Naive B cell (primary cell): ENCODE measurements around the gene PRR5. TPM values are rescaled to one million over a fixed set of nuclear protein-coding genes. Genes with fewer than 3 reads are reported as not detected.

Experiments used
- ATAC-seq, 2 donors: fragments of 150-1000 bp; cut with Tn5 transposase; 2 replicates each; pipeline ENCODE4 v1.10.0; 2021; ENCODE audit warnings: low read depth in 2 of 2, mild to moderate bottlenecking in 2 of 2, moderate library complexity in 2 of 2
- DNase-seq: peaks from one replicate; pipeline ENCODE4 v3.0.0; 2022
- H3K27ac Mint-ChIP-seq, 6 donors: one replicate each; pipeline ENCODE4 v1.8.0; 2020 to 2022; ENCODE audit warnings: mild to moderate bottlenecking in 6 of 6, mixed read lengths in 6 of 6, moderate library complexity in 5 of 6, inconsistent platforms in 2 of 6
- H3K27me3 Mint-ChIP-seq, 3 donors: one replicate each; pipeline ENCODE4 v1.8.0; 2021 to 2022; ENCODE audit warnings: mixed read lengths in 3 of 3, mild to moderate bottlenecking in 1 of 3
- H3K36me3 Mint-ChIP-seq, 2 donors: one replicate each; pipeline ENCODE4 v1.8.0; 2020 to 2022; ENCODE audit warnings: mixed read lengths in 2 of 2, inconsistent platforms in 1 of 2, mild to moderate bottlenecking in 1 of 2
- H3K4me1 Mint-ChIP-seq, 3 donors: one replicate each; pipeline ENCODE4 v1.8.0; 2020 to 2022; ENCODE audit warnings: mixed read lengths in 3 of 3, inconsistent platforms in 1 of 3, mild to moderate bottlenecking in 1 of 3, moderate library complexity in 1 of 3
- H3K4me3 Mint-ChIP-seq, 8 donors: one replicate each; pipeline ENCODE4 v1.8.0; 2020 to 2022; ENCODE audit warnings: mild to moderate bottlenecking in 8 of 8, mixed read lengths in 8 of 8, moderate library complexity in 8 of 8, inconsistent platforms in 2 of 8
- H3K9me3 Mint-ChIP-seq, 7 donors: one replicate each; pipeline ENCODE4 v1.8.0; 2020 to 2022; ENCODE audit warnings: mixed read lengths in 7 of 7, mild to moderate bottlenecking in 5 of 7, inconsistent platforms in 2 of 7, moderate library complexity in 1 of 7
- polyA plus RNA-seq, 6 donors: library from polyadenylated mRNA; unstranded; fragments of 300-500 nt; fragmentation: Illumina TruSeq; gene quantifications; one replicate each; pipeline ENCODE4 v1.2.3, GENCODE V29; 2021; ENCODE audit warnings: low read depth in 6 of 6

The PRR5 gene
- polyA plus RNA-seq, 6 donors from 2014 or later: 5.4 to 10.9 (median 7.6) TPM

DNA sequence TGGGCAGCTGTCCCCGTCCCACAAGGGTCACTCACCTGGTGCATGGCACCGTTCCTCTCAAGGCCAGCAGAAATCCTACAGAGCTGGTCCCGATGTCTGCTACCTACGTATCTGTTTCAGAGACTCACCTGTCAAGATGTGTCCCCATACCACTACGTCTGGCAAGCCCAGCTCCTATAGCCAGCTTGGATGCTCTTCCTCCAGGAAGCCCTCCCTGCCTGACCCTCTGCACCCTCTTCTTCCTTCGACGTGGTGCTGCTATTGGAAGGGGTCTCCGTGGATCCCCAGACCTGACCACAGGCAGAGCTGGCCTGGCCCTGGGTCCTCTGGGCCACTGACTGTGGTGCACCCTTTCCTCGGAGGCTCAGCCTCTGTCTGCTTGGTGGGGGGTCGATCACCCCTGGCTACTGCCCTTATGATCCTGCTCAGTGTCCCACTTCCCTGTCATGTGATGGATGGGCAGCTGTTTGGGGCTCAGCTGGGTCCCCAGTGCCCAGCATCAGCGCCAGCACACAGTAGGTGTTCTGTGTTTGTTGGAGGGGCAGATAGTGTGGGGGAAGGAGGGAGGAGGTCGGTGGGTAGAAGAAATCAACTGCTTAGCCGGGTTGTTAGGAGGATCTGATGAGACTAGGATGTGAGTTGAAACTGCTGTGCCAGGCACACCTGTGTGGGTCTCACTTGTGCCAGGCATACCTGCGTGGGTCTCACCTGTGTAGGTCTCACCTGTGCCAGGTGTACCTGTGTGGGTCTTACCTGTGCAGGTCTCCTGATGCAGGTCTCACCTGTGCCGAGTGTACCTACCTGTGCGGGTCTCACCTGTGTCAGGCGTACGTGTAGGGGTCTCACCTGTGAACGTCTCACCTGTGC lies 28.7 kb downstream of the PRR5 start:
- no peak for ATAC-seq
- Mint-ChIP-seq H3K27me3 (peaks cover 0 to 5% (median 0%) of the 10 kb centered on the region in 3 donors), H3K4me3 (no peak overlapping the region), H3K4me1 (peaks cover 0 to 5% (median 0%) of the 10 kb centered on the region in 3 donors), H3K27ac (peak overlapping the region in 2 of 6 donors; percentile 47 to 67), H3K36me3 (no peaks in the 10 kb centered on the region), H3K9me3 (no peaks in the 10 kb centered on the region)
- no peak for DNase-seq

DNA sequence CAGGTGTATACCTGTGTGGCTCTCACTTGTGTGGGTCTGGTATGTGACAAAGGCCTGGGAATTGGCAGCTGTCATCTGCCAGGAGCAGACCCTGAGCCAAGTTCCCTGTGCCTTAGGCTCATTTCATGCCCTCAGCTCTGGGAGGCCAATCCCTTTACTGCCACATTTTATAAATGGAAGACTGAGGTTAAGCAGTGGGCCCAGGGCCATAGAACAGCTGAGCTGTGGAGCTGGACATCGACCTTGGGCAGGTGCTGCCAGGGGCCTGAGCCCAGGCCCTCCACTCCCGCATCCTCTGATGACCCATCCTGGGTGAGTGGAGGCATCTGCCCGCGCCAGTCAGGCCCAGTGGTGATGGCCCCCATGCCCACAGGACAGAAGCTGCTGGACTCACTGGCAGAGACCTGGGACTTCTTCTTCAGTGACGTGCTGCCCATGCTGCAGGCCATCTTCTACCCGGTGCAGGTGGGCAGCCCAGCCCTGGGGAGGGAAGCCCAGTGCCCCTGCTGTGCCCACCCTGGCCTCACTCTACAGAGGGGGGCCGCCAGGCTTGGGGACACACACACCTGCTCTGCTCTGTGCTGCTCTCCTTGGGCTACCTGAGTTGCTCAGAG lies 29.5 kb downstream of the PRR5 start:
- peaks cover 2 to 10% (median 3%) of the 10 kb centered on the region in 3 donors for H3K4me1 Mint-ChIP-seq

DNA sequence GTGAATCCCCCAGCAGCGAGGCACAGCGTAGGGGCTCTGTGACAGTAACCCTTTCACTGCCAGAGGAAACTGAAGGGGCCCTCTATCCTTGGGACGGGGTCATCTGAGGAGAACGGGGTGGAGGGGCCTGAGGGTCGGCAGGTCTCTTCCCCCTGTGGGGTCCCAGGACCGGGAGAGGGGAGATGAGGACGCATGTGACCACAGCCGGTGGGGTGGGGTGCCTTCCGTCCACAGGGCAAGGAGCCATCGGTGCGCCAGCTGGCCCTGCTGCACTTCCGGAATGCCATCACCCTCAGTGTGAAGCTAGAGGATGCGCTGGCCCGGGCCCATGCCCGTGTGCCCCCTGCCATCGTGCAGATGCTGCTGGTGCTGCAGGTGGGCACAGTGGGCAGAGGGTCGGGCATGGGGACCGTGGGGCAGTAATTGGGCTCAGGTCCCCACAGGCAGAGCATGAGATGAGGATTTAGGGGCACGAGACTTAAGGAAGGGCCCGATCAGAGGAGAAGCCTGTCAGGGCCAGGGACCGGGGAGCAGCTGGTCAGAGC lies 30.1 kb downstream of the PRR5 start:
- H3K9me3 Mint-ChIP-seq: no peaks in the 10 kb centered on the region
- no peak overlapping the region for H3K27ac Mint-ChIP-seq
- no peak for ATAC-seq
- no peak overlapping the region for H3K4me3 Mint-ChIP-seq
- no peak for DNase-seq
- H3K27me3 Mint-ChIP-seq: peaks cover 0 to 5% (median 0%) of the 10 kb centered on the region in 3 donors
- peaks cover 2 to 10% (median 3%) of the 10 kb centered on the region in 3 donors for H3K4me1 Mint-ChIP-seq
- H3K36me3 Mint-ChIP-seq: no peaks in the 10 kb centered on the region

More for the DNA sequence above, 29.5 kb downstream of the PRR5 start:
- no peaks in the 10 kb centered on the region for H3K36me3 Mint-ChIP-seq
- H3K9me3 Mint-ChIP-seq: no peaks in the 10 kb centered on the region
- ATAC-seq: no peak
- DNase-seq: no peak
- peaks cover 0 to 5% (median 0%) of the 10 kb centered on the region in 3 donors for H3K27me3 Mint-ChIP-seq
- H3K27ac Mint-ChIP-seq: peak overlapping the region in 1 of 6 donors; percentile 47
- H3K4me3 Mint-ChIP-seq: no peak overlapping the region

DNA sequence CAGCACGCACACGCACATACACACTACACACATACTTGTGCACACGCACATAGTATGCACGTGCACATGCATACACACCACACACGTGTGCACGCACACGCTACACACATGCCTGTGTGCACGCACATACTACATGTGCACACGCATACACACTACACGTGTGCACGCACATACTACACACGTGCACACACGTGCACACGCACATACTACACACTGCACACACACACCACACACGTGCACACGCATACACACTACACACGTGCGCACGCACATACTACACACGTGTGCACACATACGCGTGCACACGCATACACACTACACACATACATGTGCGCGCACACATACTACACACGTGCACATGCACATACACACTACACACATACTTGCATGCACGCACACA lies 30.7 kb downstream of the PRR5 start:
- Mint-ChIP-seq H3K27me3 (peaks cover 0 to 5% (median 0%) of the 10 kb centered on the region in 3 donors), H3K9me3 (no peaks in the 10 kb centered on the region), H3K4me3 (no peak overlapping the region), H3K36me3 (no peaks in the 10 kb centered on the region), H3K4me1 (peaks cover 2 to 10% (median 3%) of the 10 kb centered on the region in 3 donors), H3K27ac (peak overlapping the region in 1 of 6 donors; percentile 78)
- ATAC-seq (no peak), DNase-seq (no peak)

DNA sequence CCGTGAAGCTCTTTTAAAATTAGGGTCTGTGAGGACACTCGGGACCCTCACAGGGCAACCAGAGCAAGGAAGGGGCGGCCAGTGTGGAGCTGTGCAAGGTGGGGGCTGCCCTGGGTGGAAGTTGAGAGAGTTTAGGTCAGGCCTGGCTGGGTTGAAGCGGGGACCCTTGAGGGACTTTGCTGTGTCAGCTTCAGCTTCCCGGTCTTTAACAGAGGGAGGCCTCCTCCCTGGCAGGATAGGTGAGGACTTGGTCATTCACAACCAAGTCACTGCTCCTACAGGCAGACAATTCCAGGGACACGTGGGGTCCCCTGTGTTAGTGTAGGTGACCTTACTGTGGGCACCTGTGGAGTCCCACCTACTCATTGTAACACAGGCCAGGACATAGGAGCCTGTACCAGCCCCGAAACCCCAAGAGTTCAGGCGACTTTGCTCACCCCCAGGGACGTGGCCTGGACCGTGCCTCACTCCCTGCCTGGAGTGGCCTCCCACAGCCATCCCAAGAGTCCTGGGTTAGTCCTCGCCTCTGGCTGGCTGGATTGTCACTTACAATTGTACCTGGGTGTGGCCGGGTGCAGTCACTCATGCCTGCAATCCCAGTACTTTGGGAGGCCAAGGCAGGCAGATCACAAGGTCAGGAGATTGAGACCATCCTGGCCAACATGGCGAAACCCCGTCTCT lies 31.6 kb downstream of the PRR5 start:
- no peaks in the 10 kb centered on the region for H3K9me3 Mint-ChIP-seq
- ATAC-seq (no peak), DNase-seq (no peak)
- H3K4me1 Mint-ChIP-seq: peaks cover 2 to 10% (median 3%) of the 10 kb centered on the region in 3 donors
- H3K27me3 Mint-ChIP-seq: peaks cover 0 to 5% (median 0%) of the 10 kb centered on the region in 3 donors
- H3K27ac Mint-ChIP-seq: no peak overlapping the region
- H3K36me3 Mint-ChIP-seq: no peaks in the 10 kb centered on the region
- H3K4me3 Mint-ChIP-seq: no peak overlapping the region

DNA sequence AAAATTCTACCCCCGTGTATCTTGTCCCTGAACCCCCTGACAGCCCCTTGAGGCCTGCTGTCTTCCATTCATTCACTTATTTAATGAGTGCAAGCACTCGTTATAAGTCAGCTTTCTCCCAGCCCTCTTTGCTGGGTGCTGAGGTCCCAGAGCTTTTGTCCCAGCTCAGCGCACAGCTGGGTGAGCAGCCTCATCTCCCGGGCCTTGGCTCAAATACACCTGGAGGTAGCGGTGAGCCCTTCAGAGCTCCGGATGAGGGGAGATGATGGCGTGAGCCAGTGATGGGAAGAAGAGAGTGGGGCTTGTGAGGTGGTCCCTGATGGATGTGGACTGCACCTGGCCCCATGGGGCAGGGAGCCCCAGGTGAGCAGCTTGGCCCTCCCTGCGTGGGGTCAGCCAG lies 32.3 kb downstream of the PRR5 start:
- H3K4me1 Mint-ChIP-seq: peaks cover 2 to 10% (median 3%) of the 10 kb centered on the region in 3 donors
- no peak overlapping the region for H3K27ac Mint-ChIP-seq
- no peaks in the 10 kb centered on the region for H3K36me3 Mint-ChIP-seq
- no peak overlapping the region for H3K4me3 Mint-ChIP-seq
- ATAC-seq (no peak), DNase-seq (no peak)
- no peaks in the 10 kb centered on the region for H3K9me3 Mint-ChIP-seq
- peaks cover 0 to 5% (median 0%) of the 10 kb centered on the region in 3 donors for H3K27me3 Mint-ChIP-seq

DNA sequence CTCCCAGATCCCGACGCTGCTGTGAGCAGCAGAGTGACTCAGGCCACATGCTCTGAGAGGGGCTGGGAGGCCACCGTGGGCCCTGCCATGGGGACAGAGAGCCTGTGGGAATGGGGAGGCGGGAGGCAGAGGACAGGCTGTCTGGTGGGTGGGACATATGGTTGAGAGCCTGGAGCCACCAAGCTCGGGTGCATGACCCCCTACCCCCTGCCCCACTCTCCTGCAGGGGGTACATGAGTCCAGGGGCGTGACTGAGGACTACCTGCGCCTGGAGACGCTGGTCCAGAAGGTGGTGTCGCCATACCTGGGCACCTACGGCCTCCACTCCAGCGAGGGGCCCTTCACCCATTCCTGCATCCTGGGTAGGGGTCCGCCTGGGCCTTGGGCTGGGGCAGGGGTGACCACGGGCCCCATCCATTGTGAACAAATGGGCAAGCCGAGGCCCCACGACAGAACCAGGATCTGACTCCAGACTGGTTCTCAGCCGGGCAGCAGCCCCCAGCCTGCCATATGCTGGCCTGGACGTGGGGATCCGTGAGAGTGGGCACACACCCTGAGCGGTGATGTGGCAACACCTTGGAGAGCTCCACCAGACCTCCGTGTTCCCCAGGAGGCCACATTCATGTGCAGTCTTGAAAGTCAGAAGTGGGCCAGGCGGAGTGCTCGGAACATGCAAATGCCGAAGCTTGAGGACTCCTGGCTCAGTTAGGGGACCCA lies 33.0 kb downstream of the PRR5 start:
- no peak for DNase-seq
- Mint-ChIP-seq H3K4me3 (no peak overlapping the region), H3K27me3 (peaks cover 0 to 5% (median 0%) of the 10 kb centered on the region in 3 donors), H3K4me1 (peaks cover 2 to 10% (median 3%) of the 10 kb centered on the region in 3 donors), H3K36me3 (no peaks in the 10 kb centered on the region), H3K9me3 (no peaks in the 10 kb centered on the region), H3K27ac (no peak overlapping the region)
- ATAC-seq: no peak

DNA sequence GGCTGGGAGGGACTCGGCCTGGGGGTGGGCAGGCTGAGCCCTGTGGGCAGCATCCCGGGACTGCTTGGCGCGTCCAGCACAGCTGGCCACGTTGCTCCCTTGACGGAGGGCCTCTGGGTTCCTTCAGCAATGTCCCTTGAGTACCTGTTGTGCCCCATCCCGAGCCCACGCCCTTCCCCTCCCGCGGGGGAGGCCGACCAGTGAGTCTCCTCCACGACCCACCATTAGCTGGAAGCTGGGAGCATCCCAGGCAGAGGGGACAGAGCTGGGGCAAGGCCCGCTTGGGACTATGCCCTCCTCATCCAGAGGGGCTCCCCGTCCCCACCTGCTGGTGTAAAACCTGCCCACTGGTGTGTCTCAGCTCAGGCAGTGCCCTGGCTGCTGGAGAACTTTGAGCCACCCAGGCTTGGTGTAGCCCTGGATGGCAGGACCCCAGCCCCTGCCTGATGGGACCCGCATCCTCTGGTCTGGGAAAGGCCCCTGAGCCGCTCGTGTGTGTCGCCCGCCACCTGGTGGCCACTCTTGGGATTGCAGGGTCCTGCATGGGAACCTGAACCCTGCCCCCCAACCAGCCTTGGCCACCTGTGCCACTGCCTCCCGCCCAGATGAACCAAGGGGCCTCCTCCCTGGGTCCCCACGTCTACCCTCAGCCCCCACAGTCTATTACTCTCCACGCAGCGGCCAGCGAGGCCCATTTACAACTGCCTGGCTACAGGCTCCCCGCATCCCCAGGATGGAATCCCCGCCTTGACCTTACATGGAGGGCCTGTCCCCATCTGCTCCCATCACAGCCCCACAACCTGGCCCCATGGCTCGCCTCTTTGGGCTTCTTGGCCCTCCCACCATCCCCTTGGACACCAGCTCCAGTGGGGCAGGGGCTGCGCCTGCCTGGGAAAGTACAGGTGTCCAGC lies 33.8 kb downstream of the PRR5 start:
- Mint-ChIP-seq H3K27me3 (peaks cover 0 to 8% (median 0%) of the 10 kb centered on the region in 3 donors), H3K4me1 (peaks cover 2 to 8% (median 3%) of the 10 kb centered on the region in 3 donors), H3K27ac (peak overlapping the region in 4 of 6 donors; percentile 50 to 73 (median 68)), H3K4me3 (peak overlapping the region in 1 of 8 donors; percentile 70), H3K9me3 (no peaks in the 10 kb centered on the region), H3K36me3 (no peaks in the 10 kb centered on the region)
- DNase-seq (peak; percentile 74), ATAC-seq (peak; percentile 80 to 89)

DNA sequence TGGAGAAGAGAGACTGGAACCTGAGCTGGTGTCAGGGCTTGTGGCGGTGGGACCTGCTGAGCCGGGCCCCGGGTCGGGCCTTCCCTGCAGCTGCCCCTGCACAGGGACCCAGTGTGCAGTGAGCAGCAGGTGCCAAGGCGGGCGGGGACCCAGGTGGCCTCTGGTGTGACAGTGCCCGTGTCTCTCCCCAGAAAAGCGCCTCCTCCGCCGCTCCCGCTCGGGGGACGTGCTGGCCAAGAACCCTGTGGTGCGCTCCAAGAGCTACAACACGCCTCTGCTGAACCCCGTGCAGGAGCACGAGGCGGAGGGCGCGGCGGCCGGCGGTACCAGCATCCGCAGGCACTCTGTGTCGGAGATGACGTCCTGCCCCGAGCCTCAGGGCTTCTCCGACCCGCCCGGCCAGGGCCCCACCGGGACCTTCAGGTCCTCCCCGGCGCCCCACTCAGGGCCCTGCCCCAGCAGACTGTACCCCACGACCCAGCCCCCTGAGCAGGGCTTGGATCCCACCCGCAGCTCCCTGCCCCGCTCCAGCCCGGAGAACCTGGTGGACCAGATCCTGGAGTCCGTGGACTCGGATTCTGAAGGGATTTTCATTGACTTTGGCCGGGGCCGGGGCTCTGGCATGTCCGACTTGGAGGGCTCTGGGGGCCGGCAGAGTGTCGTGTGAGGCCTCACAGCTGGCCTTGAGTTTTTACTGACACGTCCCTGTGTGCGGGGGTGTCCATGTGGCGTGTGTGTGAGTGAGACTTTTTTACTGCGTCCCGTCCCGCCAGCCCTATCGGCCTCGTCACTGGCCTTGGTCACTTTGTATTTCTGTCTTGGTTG lies 34.8 kb downstream of the PRR5 start:
- no peak for ATAC-seq
- Mint-ChIP-seq H3K4me1 (peaks cover 2 to 6% (median 3%) of the 10 kb centered on the region in 3 donors), H3K27me3 (peaks cover 0 to 8% (median 0%) of the 10 kb centered on the region in 3 donors), H3K36me3 (no peaks in the 10 kb centered on the region), H3K9me3 (no peaks in the 10 kb centered on the region), H3K27ac (peak overlapping the region in 1 of 6 donors; percentile 79), H3K4me3 (no peak overlapping the region)
- no peak for DNase-seq

DNA sequence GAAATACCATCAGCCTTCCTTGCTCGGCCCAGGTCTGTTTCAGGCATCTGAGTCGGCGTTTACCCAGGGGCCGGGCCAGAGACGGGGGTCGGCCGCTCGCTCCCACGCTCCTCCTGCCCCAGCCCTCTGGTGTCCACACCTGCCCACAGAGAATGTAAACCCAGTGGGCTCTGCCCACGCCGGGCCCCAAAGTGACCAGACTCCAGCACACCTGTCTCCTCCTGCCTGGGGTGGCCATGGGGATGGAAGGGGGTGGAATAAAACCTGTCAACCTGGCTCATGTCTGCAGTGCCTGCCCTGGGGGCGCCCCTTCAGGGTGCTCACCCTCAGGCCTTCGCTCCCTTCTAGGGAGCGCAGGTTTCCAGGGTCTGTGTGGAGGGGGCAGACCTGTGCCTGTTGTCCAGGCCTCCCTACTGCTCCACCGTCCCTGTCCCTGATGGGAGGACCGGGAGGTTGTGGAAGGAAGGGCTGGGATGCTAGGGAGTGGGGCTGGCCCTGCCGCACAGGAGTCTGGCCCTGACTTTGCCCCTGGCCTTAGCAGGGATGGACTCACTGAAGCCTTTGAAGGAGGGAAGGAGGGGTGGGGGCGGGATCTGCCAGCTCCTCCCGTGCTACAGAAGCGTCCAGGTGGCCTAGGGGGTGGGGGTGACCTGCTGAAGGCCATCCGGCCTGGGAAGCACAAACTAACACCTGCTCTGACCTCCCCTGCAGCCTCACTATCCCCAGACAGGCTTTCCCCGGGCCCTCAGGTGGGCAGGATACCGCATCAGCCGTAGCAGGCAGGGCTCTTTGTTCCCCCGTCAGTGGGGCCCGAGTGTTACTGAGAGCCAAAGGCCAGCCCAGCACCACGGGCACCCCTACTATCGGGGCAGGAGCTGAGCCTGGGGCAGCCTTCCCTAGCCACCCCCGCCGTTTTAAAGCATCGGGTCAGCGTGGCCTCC lies 35.7 kb downstream of the PRR5 start:
- no peaks in the 10 kb centered on the region for H3K9me3 Mint-ChIP-seq
- DNase-seq (no peak), ATAC-seq (no peak)
- peaks cover 2 to 6% (median 3%) of the 10 kb centered on the region in 3 donors for H3K4me1 Mint-ChIP-seq
- peak overlapping the region in 1 of 8 donors; percentile 42 for H3K4me3 Mint-ChIP-seq
- H3K27me3 Mint-ChIP-seq: peaks cover 0 to 8% (median 0%) of the 10 kb centered on the region in 3 donors
- H3K27ac Mint-ChIP-seq: peak overlapping the region in 1 of 6 donors; percentile 36
- H3K36me3 Mint-ChIP-seq: no peaks in the 10 kb centered on the region
